ENCODE measurements around the gene SCMH1.

SCMH1 gene

DNA sequence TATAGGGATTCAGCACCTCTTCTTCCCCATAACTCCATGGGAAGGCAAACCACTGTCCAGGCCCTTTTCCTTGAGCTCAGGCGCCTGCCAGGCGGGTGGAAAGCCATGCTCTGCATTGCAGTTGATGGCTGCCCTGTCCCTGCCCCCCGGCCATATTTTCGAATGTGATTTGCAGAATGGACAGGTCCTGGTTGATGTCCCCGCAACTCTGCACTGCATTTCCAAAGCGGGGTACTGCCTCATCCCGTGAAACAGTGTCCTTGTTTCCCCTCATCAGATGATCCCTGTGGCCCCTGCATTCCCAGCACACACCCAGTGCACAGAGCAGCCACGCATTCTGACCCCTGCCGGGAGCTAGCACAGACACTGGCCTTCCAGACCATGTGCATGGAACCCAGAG, 33.7 kb upstream of the SCMH1 start:
- TF ChIP-seq, protein P1, sequence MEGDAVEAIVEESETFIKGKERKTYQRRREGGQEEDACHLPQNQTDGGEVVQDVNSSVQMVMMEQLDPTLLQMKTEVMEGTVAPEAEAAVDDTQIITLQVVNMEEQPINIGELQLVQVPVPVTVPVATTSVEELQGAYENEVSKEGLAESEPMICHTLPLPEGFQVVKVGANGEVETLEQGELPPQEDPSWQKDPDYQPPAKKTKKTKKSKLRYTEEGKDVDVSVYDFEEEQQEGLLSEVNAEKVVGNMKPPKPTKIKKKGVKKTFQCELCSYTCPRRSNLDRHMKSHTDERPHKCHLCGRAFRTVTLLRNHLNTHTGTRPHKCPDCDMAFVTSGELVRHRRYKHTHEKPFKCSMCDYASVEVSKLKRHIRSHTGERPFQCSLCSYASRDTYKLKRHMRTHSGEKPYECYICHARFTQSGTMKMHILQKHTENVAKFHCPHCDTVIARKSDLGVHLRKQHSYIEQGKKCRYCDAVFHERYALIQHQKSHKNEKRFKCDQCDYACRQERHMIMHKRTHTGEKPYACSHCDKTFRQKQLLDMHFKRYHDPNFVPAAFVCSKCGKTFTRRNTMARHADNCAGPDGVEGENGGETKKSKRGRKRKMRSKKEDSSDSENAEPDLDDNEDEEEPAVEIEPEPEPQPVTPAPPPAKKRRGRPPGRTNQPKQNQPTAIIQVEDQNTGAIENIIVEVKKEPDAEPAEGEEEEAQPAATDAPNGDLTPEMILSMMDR (IDR thresholded peaks at IDR 0.05; ENCODE audit: low read depth, low read length, poor library complexity, severe bottlenecking): no peak
- no peak for TF ChIP-seq EZH2phosphoT487 (IDR thresholded peaks at IDR 0.05; ENCODE audit: borderline replicate concordance, low read length)
- Histone ChIP-seq H3K27me3 (ENCODE audit: control insufficient read depth, low read length) (no peaks in the 10 kb centered on the region; the same call in 1 of the 2 replicates), H3K9me2 (replicated peaks; ENCODE audit: control insufficient read depth, low read length) (no peaks in the 10 kb centered on the region), H3K4me3 (ENCODE audit: low read length) (no peak overlapping the region), H3K4me2 (ENCODE audit: low read length) (no peak overlapping the region), H3K36me3 (ENCODE audit: control insufficient read depth, low read length) (no peaks in the 10 kb centered on the region), H3F3A (ENCODE audit: control insufficient read depth, insufficient read depth) (no peaks in the 10 kb centered on the region), H3K4me1 (ENCODE audit: control insufficient read depth, low read length) (no peaks in the 10 kb centered on the region), H3K79me2 (ENCODE audit: control insufficient read depth, low read length) (no peaks in the 10 kb centered on the region), H4K20me1 (ENCODE audit: control insufficient read depth, insufficient read depth, low read depth, low read length) (no peaks in the 10 kb centered on the region), H3K9me3 (ENCODE audit: control insufficient read depth, insufficient read depth, low read length) (no peaks in the 10 kb centered on the region), H3K27ac (ENCODE audit: low read depth, low read length) (no peak overlapping the region)

DNA sequence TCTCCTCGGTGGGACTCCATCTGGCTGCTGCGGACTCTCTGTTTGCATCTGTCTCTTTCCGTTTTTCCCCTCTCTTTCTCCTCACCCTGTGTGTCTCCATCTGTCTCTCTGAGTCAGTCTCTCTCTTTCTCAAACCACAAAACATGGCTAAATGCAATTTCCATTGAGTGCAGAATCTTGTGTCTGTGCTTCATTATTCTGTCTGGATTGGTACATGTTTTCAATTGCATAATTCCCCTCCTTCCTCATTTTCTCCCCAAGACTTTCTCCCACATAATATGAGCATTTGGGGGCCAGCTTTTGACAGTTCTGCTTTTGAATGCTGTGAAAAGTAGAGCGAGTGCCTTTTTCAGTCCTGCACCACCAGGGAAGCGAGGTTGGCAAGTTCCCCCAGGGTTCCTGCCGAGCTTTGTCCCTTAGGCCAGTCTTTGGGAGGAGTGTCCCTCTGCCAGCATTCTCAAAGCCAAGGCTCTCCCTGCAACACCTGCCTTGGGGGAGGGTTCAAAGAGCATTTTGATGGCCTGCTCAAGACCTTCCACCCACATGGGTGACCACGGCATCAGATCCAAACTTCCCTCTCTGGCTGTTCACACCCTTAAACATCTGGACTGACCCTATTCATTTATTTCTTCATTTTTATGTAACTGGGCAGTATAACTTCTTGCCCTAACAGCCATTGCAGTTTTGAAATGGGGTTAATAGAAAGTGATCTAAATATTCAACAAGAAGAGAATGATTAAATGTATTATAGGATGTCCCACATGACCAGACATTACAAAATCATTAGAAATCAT, 32.8 kb upstream of the SCMH1 start:
- H3K9me3 ChIP-seq (ENCODE audit: control insufficient read depth, insufficient read depth, low read length): no peaks in the 10 kb centered on the region
- no peaks in the 10 kb centered on the region for H3K9me2 ChIP-seq (replicated peaks; ENCODE audit: control insufficient read depth, low read length)
- no peaks in the 10 kb centered on the region for H4K20me1 ChIP-seq (ENCODE audit: control insufficient read depth, insufficient read depth, low read depth, low read length)
- no peak overlapping the region for H3K27ac ChIP-seq (ENCODE audit: low read depth, low read length)
- H3K4me3 ChIP-seq (ENCODE audit: low read length): no peak overlapping the region
- no peak overlapping the region for H3K4me2 ChIP-seq (ENCODE audit: low read length)
- TF ChIP-seq, protein P1 (IDR thresholded peaks at IDR 0.05; ENCODE audit: low read depth, low read length, poor library complexity, severe bottlenecking): no peak
- no peak for TF ChIP-seq EZH2phosphoT487 (IDR thresholded peaks at IDR 0.05; ENCODE audit: borderline replicate concordance, low read length)
- no peaks in the 10 kb centered on the region for H3K36me3 ChIP-seq (ENCODE audit: control insufficient read depth, low read length)
- no peaks in the 10 kb centered on the region for H3K4me1 ChIP-seq (ENCODE audit: control insufficient read depth, low read length)
- H3K79me2 ChIP-seq (ENCODE audit: control insufficient read depth, low read length): no peaks in the 10 kb centered on the region
- no peaks in the 10 kb centered on the region; the same call in 1 of the 2 replicates for H3K27me3 ChIP-seq (ENCODE audit: control insufficient read depth, low read length)
- H3F3A ChIP-seq (ENCODE audit: control insufficient read depth, insufficient read depth): no peaks in the 10 kb centered on the region

DNA sequence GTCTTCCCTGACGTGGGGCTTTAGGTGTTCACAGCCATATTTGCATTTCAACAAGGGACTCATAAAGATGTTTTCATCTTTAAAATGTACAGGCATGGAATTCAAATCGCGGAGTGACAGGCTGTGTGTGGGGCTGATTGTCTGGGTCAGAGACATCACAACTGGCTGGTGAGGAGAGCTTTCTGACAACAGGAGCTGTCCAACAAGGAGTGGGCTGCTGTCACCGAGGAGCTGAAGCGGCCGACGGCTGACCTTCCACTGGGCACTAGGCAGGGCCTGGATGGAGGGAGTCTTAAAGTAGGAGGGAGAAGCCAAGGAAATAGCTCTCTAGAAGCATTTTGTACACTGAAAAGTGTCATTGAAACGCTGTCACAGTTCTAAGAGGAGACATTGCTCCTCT, 30.5 kb upstream of the SCMH1 start:
- Histone ChIP-seq H3K27me3 (ENCODE audit: control insufficient read depth, low read length) (peaks cover 3% of the 10 kb centered on the region; the same call in 1 of the 2 replicates), H3K4me1 (ENCODE audit: control insufficient read depth, low read length) (no peaks in the 10 kb centered on the region), H3K9me3 (ENCODE audit: control insufficient read depth, insufficient read depth, low read length) (no peaks in the 10 kb centered on the region), H3K27ac (ENCODE audit: low read depth, low read length) (no peak overlapping the region), H3F3A (ENCODE audit: control insufficient read depth, insufficient read depth) (no peaks in the 10 kb centered on the region), H3K9me2 (replicated peaks; ENCODE audit: control insufficient read depth, low read length) (no peaks in the 10 kb centered on the region), H3K79me2 (ENCODE audit: control insufficient read depth, low read length) (no peaks in the 10 kb centered on the region), H3K36me3 (ENCODE audit: control insufficient read depth, low read length) (no peaks in the 10 kb centered on the region), H3K4me3 (ENCODE audit: low read length) (no peak overlapping the region), H4K20me1 (ENCODE audit: control insufficient read depth, insufficient read depth, low read depth, low read length) (no peaks in the 10 kb centered on the region), H3K4me2 (ENCODE audit: low read length) (no peak overlapping the region)
- no peak for TF ChIP-seq EZH2phosphoT487 (IDR thresholded peaks at IDR 0.05; ENCODE audit: borderline replicate concordance, low read length)
- TF ChIP-seq, protein P1 (IDR thresholded peaks at IDR 0.05; ENCODE audit: low read depth, low read length, poor library complexity, severe bottlenecking): no peak
